ENCODE data around the gene CHRNA3.

GRCh38 chr15:78642331-78642730, 21.5 kb upstream of the CHRNA3 start:
- TF ChIP-seq CTCF (IDR thresholded peaks at IDR 0.05) (no peak), POLR2A (IDR thresholded peaks at IDR 0.05) (no peak)
